IPS-15b (cell line): Measurements from ENCODE around the gene RNF112.

Source experiments
- H3K27me3 ChIP-seq: one replicate; pipeline ENCODE4 v1.6.1; 2013; ENCODE audit warnings: low read length; ENCODE audit not compliant: control insufficient read depth, insufficient read depth
- H3K36me3 ChIP-seq: one replicate; pipeline ENCODE4 v1.6.1; 2013; ENCODE audit warnings: low read length; ENCODE audit not compliant: control insufficient read depth, insufficient read depth
- H3K4me1 ChIP-seq: one replicate; pipeline ENCODE4 v1.6.1; 2013; ENCODE audit warnings: mild to moderate bottlenecking, low read length; ENCODE audit not compliant: control insufficient read depth, insufficient read depth
- H3K4me3 ChIP-seq: one replicate; pipeline ENCODE4 v1.5.1; 2013; ENCODE audit warnings: low read depth, low read length
- H3K9ac ChIP-seq: one replicate; pipeline ENCODE4 v1.6.1; 2013; ENCODE audit warnings: low read depth, mild to moderate bottlenecking, low read length
- H3K9me3 ChIP-seq: one replicate; pipeline ENCODE4 v1.6.1; 2013; ENCODE audit warnings: mild to moderate bottlenecking, low read length; ENCODE audit not compliant: control insufficient read depth, insufficient read depth

RNF112 gene

DNA sequence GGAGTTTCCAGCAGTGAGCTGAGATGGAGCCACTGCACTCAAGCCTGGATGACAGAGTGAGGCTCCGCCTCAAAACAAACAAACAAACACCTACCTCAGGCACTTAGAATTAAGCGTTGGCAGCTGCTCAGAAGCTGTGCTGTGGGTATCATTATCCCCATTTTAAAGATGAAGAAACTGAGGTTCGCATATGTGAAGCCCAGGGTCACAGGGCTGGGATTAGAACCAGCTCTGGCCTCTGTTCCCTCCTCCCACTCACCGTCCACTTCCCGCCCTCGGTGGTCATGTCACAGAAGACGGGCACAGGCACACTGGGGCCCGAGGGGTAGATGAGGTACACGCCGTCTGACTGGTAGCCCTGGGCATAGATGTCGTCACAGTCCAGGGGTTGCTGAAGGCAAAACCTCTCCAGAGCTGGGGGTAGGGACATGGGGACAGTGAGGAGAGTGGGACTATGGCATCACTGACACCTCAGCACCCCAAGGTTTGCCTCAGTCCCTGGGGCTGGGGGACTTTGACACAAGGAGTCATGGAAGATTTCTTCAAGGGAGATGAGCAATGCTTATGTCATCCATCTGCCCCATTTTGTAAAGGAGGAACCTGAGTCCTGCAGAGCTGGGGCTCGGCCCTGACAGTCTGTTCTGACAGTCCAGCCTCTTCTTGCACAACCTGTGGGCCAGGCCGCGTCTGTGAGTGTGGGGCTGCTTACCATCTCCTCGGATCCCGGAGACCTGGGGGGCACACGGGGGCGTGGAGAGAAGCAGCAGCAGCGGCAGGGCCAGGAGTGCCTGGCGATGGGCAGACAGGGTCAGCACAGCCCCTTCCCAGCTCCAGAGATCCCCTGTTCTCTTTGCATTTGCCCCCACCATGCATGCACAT, 24.7 kb upstream of the RNF112 start:
- Histone ChIP-seq H3K27me3 (no peaks in the 10 kb centered on the region), H3K36me3 (peaks cover 40% of the 10 kb centered on the region), H3K9me3 (no peaks in the 10 kb centered on the region), H3K9ac (peak overlapping the region; percentile 47), H3K4me3 (no peak overlapping the region), H3K4me1 (peaks cover 12% of the 10 kb centered on the region)

DNA sequence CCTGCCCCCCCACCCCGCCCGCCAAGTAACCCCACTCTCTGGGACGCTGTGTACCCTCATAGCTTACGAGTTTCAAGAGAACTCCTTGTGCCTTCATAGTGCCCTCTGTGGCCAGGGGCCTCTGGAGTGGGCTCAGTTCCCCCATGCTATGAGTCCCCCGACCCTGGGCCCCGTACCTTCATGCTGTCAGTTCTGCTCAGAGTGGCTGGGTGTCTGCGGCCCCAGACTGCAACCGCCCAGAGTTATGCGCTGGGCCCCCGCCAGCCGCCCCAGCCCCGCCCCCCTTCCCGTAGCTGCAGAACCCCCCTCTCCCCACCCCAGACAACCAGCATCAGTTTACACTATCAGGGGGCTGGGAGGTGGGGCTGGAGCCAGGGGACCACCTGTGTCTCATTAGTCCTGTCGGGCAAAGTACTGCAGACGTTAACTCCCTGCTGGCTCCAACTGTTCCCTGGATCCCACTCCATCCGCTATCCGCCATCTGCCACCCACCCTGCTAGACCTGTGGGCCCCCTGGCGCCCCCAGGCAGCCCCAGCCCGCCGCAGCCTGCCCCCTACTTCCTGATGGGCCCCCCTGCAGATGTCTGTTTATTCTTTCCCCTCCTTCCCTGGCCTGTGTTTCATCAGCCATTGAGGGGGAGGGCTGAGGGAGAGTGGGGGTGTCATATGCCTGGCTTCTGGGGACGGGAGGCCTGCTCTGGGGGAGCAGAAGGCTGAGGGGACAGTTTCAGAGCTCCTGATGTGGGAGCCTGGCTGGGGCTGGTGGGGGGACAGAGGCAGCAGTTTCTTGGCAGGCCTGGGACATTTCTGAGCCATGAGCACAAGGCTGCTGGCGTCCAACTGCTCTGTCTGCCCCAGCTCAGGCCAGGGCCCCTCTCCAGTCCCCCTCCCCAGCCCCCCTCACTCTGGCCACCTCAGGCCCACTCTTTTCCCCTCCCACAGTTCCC, 23.8 kb upstream of the RNF112 start, which contains the start of gene MFAP4:
Gene MFAP4 (minus strand): TSS at position 217 of the 947 bp plus-strand sequence. CDS start 35 bp downstream, at position 182.
- Histone ChIP-seq H3K4me3 (peak within 1 kb of the TSS; percentile 8), H3K9ac (peak within 1 kb of the TSS; percentile 47)

DNA sequence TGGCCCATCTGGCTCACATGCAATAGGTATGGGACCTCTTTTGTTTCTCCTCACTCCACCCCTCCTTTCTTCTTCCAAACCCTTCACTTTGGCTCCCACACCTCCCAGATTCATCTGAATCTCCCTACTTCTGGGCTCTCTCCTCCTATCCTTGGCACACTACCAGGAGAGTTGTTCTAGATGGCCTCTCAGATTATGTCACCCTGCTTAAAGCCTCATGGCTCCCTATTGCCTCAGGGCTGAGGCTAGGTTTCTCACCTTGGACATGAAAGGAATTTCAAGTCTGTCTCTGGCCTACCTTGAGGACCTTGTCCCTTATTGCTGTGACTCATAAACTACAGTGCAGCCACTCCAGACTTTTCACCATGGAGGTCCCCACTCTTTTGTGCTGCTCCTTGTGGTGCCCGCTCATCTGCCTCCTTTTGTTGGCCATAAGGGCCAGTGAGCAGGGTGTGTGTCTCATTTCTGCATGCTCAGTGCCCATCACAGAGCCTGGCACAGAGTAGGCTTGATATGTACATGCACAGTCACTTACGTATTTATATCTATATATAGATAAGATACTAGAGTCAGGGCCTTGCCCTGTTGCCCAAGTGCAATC, 23.0 kb upstream of the RNF112 start:
- Histone ChIP-seq H3K27me3 (no peaks in the 10 kb centered on the region), H3K36me3 (peaks cover 24% of the 10 kb centered on the region), H3K4me3 (no peak overlapping the region), H3K9me3 (no peaks in the 10 kb centered on the region), H3K9ac (peak overlapping the region; percentile 24), H3K4me1 (peaks cover 15% of the 10 kb centered on the region)

More for the DNA sequence above, 23.8 kb upstream of the RNF112 start, which contains the start of gene MFAP4:
- Histone ChIP-seq H3K4me1 (peaks cover 15% of the 10 kb centered on the region), H3K27me3 (no peaks in the 10 kb centered on the region), H3K9me3 (no peaks in the 10 kb centered on the region), H3K36me3 (peaks cover 31% of the 10 kb centered on the region)

DNA sequence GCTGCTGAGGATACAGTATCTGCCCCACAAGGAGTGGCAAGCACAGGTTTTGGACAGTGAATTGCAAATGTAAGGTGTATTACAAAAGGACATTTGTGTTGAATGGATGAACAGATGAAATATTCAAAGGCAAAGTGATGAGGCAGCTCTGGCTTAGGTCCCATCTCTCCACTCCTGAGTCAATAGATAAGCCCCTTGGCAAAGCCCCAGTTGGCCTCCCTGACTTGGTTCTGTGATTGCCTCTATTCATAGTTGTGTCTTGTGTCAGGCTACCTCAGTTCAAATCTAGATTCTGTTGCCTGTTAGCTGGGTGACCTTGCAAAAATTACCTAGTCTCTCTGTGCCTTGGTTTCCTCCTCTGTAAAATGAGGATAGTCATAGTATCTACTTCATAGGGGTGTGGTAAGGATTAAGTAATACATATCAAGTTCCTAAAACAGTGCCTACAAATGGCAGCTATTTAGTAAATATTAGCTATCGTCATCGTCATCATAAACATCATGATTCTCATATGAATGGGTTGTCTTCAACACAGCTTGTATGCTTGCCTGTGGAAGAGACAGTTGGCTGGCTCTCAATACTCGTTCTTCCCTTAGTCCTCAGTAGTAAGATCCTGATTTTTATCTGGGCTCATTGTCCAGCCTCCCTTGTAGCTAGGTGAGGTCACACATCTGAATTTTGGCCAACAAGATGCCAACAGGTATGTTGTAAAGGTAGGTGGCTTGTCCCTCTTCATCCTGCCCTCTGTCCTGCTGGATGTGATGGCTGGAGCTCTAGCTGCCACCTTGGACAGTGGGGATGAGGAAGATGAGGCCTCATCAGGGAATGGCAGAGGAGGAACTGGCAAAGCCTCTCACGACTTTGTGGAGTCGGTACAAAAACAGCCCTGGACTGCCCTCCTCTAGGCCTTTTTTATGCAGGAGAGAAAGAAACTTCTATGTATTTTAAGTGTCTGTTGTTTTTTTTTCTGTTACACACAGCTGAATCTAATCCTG, 21.9 kb upstream of the RNF112 start:
- no peaks in the 10 kb centered on the region for H3K27me3 ChIP-seq
- peaks cover 15% of the 10 kb centered on the region for H3K36me3 ChIP-seq
- H3K9me3 ChIP-seq: no peaks in the 10 kb centered on the region
- no peak overlapping the region for H3K4me3 ChIP-seq
- H3K9ac ChIP-seq: no peak overlapping the region
- H3K4me1 ChIP-seq: peaks cover 15% of the 10 kb centered on the region

DNA sequence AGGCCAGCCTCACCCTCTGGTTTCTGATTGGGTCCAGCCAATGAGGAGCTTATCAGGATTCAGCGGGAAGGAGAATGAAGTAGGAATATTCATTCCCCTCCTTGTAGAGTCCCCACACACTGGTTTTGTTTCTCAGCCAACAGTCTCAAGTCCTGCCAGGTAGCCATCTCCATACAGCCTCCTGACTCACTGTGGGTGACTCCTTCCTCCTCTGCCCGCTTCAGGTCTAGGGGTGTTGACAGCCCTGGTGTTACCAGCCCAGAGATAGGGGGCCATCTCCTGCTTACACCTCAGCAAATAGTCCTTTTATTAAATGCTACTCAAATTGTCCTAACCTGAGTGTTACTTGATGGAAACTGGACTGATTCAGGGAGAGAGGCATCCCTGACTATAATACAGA, 20.1 kb upstream of the RNF112 start:
- H3K4me1 ChIP-seq: peaks cover 14% of the 10 kb centered on the region
- H3K9me3 ChIP-seq: no peaks in the 10 kb centered on the region
- no peaks in the 10 kb centered on the region for H3K27me3 ChIP-seq
- H3K9ac ChIP-seq: peak overlapping the region; percentile 32
- H3K4me3 ChIP-seq: no peak overlapping the region
- H3K36me3 ChIP-seq: no peaks in the 10 kb centered on the region

DNA sequence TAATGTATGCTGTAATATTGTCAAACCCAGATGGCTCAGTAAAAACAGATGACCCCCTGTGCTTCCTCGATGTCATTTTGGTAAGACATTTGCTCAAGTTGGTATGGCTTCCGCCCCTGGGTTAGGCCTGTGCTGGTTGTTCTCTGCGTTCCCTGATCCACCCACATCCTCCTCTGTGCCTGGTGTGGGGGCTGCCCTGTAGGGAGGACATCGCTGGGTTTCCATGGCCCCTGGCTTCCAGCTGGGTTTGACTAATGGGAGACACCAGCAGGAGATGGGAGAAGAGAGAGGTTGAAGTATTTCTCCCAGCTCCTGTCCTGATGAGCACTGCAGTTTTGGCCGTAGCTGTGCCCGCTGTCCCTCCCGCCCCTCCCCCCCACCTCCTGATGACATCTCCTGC, 19.6 kb upstream of the RNF112 start:
- Histone ChIP-seq H3K27me3 (no peaks in the 10 kb centered on the region), H3K4me3 (no peak overlapping the region), H3K9ac (no peak overlapping the region), H3K4me1 (peaks cover 9% of the 10 kb centered on the region), H3K9me3 (no peaks in the 10 kb centered on the region), H3K36me3 (no peaks in the 10 kb centered on the region)

DNA sequence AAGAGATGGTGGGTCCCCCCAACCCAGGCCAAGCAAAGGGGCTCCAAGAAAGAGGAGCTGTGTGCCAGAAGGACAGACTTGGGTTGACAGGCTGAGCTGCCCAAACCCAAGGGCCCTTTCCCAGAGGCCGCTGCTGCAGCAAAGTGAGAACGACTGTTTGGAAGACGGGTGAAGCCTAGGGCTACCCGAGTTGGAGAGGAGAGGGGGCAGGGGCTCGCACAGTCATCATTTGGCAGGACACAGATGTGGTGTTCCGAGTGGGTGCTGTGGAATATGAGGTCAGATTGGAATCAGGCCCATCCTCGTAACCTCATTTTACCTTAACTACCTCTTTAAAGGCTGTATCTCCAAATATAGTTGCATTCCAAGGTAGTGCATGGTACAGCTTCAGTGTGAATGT, 18.7 kb upstream of the RNF112 start:
- peak overlapping the region; percentile 51 for H3K9ac ChIP-seq
- no peaks in the 10 kb centered on the region for H3K9me3 ChIP-seq
- no peaks in the 10 kb centered on the region for H3K27me3 ChIP-seq
- no peaks in the 10 kb centered on the region for H3K36me3 ChIP-seq
- no peak overlapping the region for H3K4me3 ChIP-seq
- peaks cover 8% of the 10 kb centered on the region for H3K4me1 ChIP-seq

DNA sequence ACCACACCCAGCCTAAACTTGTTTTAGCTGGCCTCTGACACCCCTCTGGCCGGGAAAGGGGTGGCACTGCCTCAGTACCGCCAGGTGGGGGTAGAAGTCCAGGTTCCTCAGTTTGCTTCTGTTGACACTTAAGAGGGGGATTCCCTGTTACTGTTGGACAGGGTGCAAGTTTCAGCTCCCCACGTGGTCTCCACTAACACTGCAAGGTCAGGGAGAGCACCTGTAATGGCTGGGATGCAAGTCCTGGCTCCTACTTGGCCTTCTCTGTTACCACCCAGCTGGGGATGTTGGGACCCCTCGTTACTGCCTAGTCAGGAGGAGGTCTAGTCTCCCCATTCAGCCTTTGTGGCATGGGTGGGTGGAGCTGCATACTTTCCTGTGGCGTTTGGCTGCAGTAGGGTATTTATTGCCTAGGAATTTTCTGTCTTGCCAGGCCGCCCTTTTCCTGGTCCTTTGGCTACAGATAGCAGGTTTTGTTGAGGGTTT, 13.4 kb upstream of the RNF112 start:
- peaks cover 7% of the 10 kb centered on the region for H3K4me1 ChIP-seq
- H3K4me3 ChIP-seq: no peak overlapping the region
- no peaks in the 10 kb centered on the region for H3K36me3 ChIP-seq
- no peaks in the 10 kb centered on the region for H3K27me3 ChIP-seq
- H3K9me3 ChIP-seq: no peaks in the 10 kb centered on the region
- H3K9ac ChIP-seq: peak overlapping the region; percentile 1

DNA sequence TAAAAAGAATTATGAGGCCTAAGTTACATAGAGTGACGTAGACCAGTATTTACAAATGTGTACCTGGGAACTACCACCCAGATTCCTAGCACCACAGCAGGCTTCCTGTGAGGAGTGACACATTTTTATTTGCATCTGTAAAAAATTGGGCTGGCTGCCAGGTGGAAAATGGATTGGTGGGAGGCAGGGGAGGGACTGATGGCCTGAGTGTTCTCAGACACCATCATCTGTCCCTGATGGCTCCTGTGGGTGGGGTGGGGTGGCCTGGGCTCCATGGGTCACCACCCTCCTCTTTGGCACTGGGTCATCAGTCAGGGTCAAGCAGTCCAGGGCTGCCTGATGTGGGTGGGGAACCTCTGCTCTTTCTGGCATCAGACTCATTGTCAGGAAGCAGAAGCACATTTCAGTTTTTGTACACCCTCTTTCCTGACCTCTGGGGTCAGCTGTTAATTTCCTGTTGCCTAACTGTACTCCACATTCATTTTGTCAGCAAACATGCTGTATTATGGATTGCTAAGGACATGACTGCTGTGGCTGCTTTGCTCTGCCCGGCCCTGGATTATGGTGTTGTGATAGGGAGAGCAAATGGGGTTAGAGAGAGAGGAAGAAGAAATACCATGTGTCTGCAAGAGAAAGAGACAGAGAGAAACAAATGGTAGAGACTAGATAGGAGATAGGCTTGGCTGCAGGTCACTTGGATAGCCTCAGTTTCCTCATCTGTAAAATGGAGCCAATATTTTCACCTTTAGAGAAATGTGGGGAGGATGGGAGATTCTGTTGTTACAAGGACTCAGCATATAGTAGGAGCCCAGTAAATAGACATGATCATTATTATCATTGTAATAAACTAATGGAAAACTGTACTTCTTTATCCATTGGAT, 12.5 kb upstream of the RNF112 start:
- H3K4me1 ChIP-seq: peaks cover 7% of the 10 kb centered on the region
- no peaks in the 10 kb centered on the region for H3K27me3 ChIP-seq
- no peak overlapping the region for H3K4me3 ChIP-seq
- no peak overlapping the region for H3K9ac ChIP-seq
- no peaks in the 10 kb centered on the region for H3K9me3 ChIP-seq
- no peaks in the 10 kb centered on the region for H3K36me3 ChIP-seq
